ENCODE measurements around the gene PRUNE1. TPM values are rescaled to one million over a fixed set of nuclear protein-coding genes. Genes with fewer than 3 reads are reported as not detected.

PRUNE1 gene
- total RNA-seq, 2 experiments from 2014 or later = 18.8 to 20.8 TPM

GRCh38 chr1:151059109-151060006 is 51.1 kb downstream of the PRUNE1 start, which contains the start of gene CDC42SE1:
Gene CDC42SE1 (minus strand): TSS chr1:151059622. CDS start chr1:151055730, 3,892 bp downstream.
- H3K79me2 ChIP-seq (ENCODE audit: insufficient read depth, low read depth, low read length) = peaks cover 65% of the 10 kb centered on the region
- TF ChIP-seq CTCF (conservative IDR thresholded peaks at IDR 0.05; ENCODE audit: low read length) = peak; percentile 80
- no peak for TF ChIP-seq EZH2phosphoT487 (IDR thresholded peaks at IDR 0.05; ENCODE audit: borderline replicate concordance, low read depth, low read length)
- CTCF ChIA-PET (ENCODE audit: unreplicated experiment) = interaction anchor here (1.3 kb wide), 1 partner anchor 97 kb away, joined by 4 read pairs; the partner anchor contains the start of gene TNFAIP8L2

GRCh38 chr1:151060007-151060656 is 51.9 kb downstream of the PRUNE1 start, which contains the start of gene MLLT11:
Gene MLLT11 (plus strand): TSS chr1:151060397. CDS start chr1:151067225, 6,828 bp downstream.
- Histone ChIP-seq H3K4me3 (ENCODE audit: low read depth, low read length, poor library complexity, severe bottlenecking) (peak within 1 kb of the TSS; percentile 92), H3K9me2 (ENCODE audit: insufficient read depth, low read length) (no peaks in the 10 kb centered on the region), H3K4me2 (ENCODE audit: low read length) (peak within 1 kb of the TSS; percentile 85), H3K4me1 (ENCODE audit: insufficient read depth, low read length, poor library complexity, severe bottlenecking) (peaks cover 38% of the 10 kb centered on the region), H3K36me3 (ENCODE audit: insufficient read depth, low read length) (peaks cover 32% of the 10 kb centered on the region), H3K79me2 (ENCODE audit: insufficient read depth, low read depth, low read length) (peaks cover 65% of the 10 kb centered on the region), H2AFZ (ENCODE audit: low read length) (peak within 1 kb of the TSS; percentile 77), H4K20me1 (ENCODE audit: insufficient read depth, low read length) (peaks cover 14% of the 10 kb centered on the region; the same call in 1 of the 2 replicates), H3K27ac (ENCODE audit: low read depth, low read length, poor library complexity, severe bottlenecking) (peak within 1 kb of the TSS; percentile 68), H3K9me3 (ENCODE audit: low read length) (no peaks in the 10 kb centered on the region)
- intact Hi-C loops (cut with micrococcal nuclease; ENCODE audit: unreplicated experiment) = no loop called here
- BruUV-seq (replicated peaks) = no TSS peak
- TF ChIP-seq CTCF (conservative IDR thresholded peaks at IDR 0.05; ENCODE audit: low read length) (peak; percentile 64), EZH2phosphoT487 (IDR thresholded peaks at IDR 0.05; ENCODE audit: borderline replicate concordance, low read depth, low read length) (no peak)
- DNase-seq (ENCODE audit: low spot score) = peak; percentile 72
- ChIA-PET CTCF (ENCODE audit: unreplicated experiment) (interaction anchor here (1.3 to 1.7 kb wide), 2 partner anchors 11 to 96 kb away, joined by 4 to 6 read pairs; partner anchors contain the start of genes GABPB2 and TNFAIP8L2), POLR2A (interaction anchor here (0.6 to 2.7 kb wide), 7 partner anchors 8 to 152 kb away, joined by 3 to 8 read pairs (median 3); partner anchors contain the start of gene ANXA9)

More at GRCh38 chr1:151059109-151060006, 51.1 kb downstream of the PRUNE1 start, which contains the start of gene CDC42SE1:
- POLR2A ChIA-PET = interaction anchor here (0.6 to 2.7 kb wide), 8 partner anchors 8 to 711 kb away, joined by 3 to 7 read pairs (median 3); partner anchors contain the start of genes ANXA9 and TNFAIP8L2
- Histone ChIP-seq H3K27ac (ENCODE audit: low read depth, low read length, poor library complexity, severe bottlenecking) (peak within 1 kb of the TSS; percentile 68), H3K4me2 (ENCODE audit: low read length) (peak within 1 kb of the TSS; percentile 85), H3K36me3 (ENCODE audit: insufficient read depth, low read length) (peaks cover 40% of the 10 kb centered on the region), H4K20me1 (ENCODE audit: insufficient read depth, low read length) (peaks cover 14% of the 10 kb centered on the region; the same call in 1 of the 2 replicates), H3K4me1 (ENCODE audit: insufficient read depth, low read length, poor library complexity, severe bottlenecking) (peaks cover 38% of the 10 kb centered on the region), H3K4me3 (ENCODE audit: low read depth, low read length, poor library complexity, severe bottlenecking) (peak within 1 kb of the TSS; percentile 92), H3K9me3 (ENCODE audit: low read length) (no peaks in the 10 kb centered on the region), H3K9me2 (ENCODE audit: insufficient read depth, low read length) (no peaks in the 10 kb centered on the region), H2AFZ (ENCODE audit: low read length) (peak within 1 kb of the TSS; percentile 77)
- DNase-seq (ENCODE audit: low spot score) = peak; percentile 94
- BruUV-seq (replicated peaks) = no TSS peak
- intact Hi-C loops (cut with micrococcal nuclease; ENCODE audit: unreplicated experiment) = loop anchor here (1.0 to 5.0 kb wide), 2 partner anchors 11 to 52 kb away; partner anchors contain the start of genes GABPB2, MINDY1 and PRUNE1

Measured in OCI-LY7 (cell line).